Measurements from ENCODE around the gene MYL2. TPM values are rescaled to one million over a fixed set of nuclear protein-coding genes. Genes with fewer than 3 reads are reported as not detected.
A peak's percentile ranks its signal among the peaks of the same experiment; 100 is the strongest.

MYL2 gene
- total RNA-seq, 3 donors from 2014 or later (not counting 1 experiment from before 2014, with no cell fraction given) = not detected

DNA sequence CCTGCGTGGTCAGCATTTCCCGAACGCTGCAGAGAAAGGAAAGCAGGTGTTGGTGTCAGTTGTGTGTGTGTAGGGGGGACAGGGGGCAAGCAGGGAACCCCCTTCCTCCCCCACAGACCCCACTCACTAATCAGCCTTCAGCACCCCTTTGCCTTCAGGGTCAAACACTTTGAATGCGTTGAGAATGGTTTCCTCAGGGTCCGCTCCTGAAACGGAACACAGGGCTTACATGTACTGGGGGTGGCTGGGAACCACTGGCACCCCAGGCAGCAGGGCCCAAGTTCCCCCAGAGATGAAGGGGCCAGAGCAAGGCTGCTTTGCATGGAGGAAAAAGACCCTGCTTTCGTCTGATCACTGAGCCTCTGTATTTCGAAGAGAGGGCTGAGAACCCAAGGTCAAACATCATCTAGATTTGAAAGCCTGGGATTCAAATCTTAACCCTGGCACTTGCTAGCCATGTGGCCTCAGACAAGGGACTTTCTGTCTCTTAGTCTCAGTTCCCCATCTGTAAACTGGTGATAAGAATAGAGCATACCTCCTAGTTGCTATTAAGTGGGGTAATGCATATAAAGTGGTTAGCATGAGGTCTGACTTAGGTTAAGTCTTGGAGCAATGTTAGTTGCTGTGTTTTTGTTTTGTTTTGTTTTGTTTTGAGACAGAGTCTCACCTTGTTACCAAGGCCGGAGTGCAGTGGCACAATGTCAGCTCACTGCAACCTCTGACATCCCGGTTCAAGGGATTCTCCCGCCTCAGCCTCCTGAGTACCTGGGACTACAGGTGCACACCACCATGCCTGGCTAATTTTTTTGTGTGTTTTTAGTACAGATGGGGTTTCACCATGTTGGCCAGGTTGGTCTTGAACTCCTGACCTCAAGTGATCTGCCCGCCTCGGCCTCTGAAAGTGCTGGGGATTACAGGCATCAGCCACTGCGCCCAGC is 7.0 kb downstream of the MYL2 start:
- H3K27ac Mint-ChIP-seq = no peak overlapping the region
- 69% methylated on average over 11 of the region's 14 CpGs for WGBS (ENCODE audit: insufficient coverage)
- peak overlapping the region; percentile 52 for H3K27ac ChIP-seq (ENCODE audit: low read length)
- H3K9me3 Mint-ChIP-seq = no peaks in the 10 kb centered on the region
- intact Hi-C loops (cut with micrococcal nuclease) = no loop called here
- H3K4me3 Mint-ChIP-seq = no peak overlapping the region
- TF ChIP-seq, protein P1, sequence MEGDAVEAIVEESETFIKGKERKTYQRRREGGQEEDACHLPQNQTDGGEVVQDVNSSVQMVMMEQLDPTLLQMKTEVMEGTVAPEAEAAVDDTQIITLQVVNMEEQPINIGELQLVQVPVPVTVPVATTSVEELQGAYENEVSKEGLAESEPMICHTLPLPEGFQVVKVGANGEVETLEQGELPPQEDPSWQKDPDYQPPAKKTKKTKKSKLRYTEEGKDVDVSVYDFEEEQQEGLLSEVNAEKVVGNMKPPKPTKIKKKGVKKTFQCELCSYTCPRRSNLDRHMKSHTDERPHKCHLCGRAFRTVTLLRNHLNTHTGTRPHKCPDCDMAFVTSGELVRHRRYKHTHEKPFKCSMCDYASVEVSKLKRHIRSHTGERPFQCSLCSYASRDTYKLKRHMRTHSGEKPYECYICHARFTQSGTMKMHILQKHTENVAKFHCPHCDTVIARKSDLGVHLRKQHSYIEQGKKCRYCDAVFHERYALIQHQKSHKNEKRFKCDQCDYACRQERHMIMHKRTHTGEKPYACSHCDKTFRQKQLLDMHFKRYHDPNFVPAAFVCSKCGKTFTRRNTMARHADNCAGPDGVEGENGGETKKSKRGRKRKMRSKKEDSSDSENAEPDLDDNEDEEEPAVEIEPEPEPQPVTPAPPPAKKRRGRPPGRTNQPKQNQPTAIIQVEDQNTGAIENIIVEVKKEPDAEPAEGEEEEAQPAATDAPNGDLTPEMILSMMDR (IDR thresholded peaks at IDR 0.05) = no peak
- H3K36me3 Mint-ChIP-seq = no peaks in the 10 kb centered on the region
- H3K27me3 Mint-ChIP-seq (ENCODE audit: low read depth in 2 of 2) = peaks cover 0 to 6% of the 10 kb centered on the region in 2 donors
- no peak overlapping the region for H3K4me3 ChIP-seq (ENCODE audit: low read length)
- H3K4me1 ChIP-seq (ENCODE audit: control insufficient read depth, insufficient read depth, low read length) = peaks cover 6% of the 10 kb centered on the region
- H3K36me3 ChIP-seq (ENCODE audit: control insufficient read depth, insufficient read depth, low read length) = no peaks in the 10 kb centered on the region
- H3K9me3 ChIP-seq (ENCODE audit: control insufficient read depth, insufficient read depth, low read length) = no peaks in the 10 kb centered on the region
- no peaks in the 10 kb centered on the region for H3K4me1 Mint-ChIP-seq
- ATAC-seq (peak in 2 of 3 donors; percentile 21 to 33), DNase-seq (no peak)
- H3K27me3 ChIP-seq (ENCODE audit: control insufficient read depth, insufficient read depth, low read length) = no peaks in the 10 kb centered on the region

DNA sequence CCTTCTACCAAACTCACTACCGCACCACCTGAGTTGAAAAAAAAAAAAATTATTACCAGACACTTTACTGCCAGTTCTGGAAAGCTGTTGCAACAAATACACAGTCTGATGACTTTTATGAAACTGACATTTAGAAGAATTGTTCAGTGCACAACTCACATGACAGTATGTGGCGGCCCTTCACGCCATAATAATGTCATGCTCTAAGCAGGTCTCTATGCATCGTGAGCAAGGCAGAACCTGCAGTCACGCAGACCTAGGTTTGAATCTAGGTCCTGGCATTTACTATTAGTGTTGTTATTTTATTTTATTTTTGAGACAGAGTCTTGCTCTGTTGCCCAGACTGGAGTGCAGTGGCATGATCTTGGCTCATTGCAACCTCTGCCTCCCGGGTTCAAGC is 8.1 kb downstream of the MYL2 start:
- no peaks in the 10 kb centered on the region for H3K4me1 Mint-ChIP-seq
- H3K36me3 ChIP-seq (ENCODE audit: control insufficient read depth, insufficient read depth, low read length) = no peaks in the 10 kb centered on the region
- intact Hi-C loops (cut with micrococcal nuclease) = no loop called here
- no peaks in the 10 kb centered on the region for H3K9me3 ChIP-seq (ENCODE audit: control insufficient read depth, insufficient read depth, low read length)
- ATAC-seq = no peak
- WGBS (ENCODE audit: insufficient coverage) = 81% methylated on average over 6 of the region's 6 CpGs
- no peak overlapping the region for H3K4me3 ChIP-seq (ENCODE audit: low read length)
- DNase-seq = no peak
- H3K4me1 ChIP-seq (ENCODE audit: control insufficient read depth, insufficient read depth, low read length) = peaks cover 9% of the 10 kb centered on the region
- H3K9me3 Mint-ChIP-seq = no peaks in the 10 kb centered on the region
- no peak overlapping the region for H3K27ac ChIP-seq (ENCODE audit: low read length)
- no peaks in the 10 kb centered on the region for H3K36me3 Mint-ChIP-seq
- no peak overlapping the region for H3K27ac Mint-ChIP-seq
- H3K4me3 Mint-ChIP-seq = no peak overlapping the region
- H3K27me3 ChIP-seq (ENCODE audit: control insufficient read depth, insufficient read depth, low read length) = no peaks in the 10 kb centered on the region
- TF ChIP-seq, protein P1 (IDR thresholded peaks at IDR 0.05) = no peak
- peaks cover 0 to 7% of the 10 kb centered on the region in 2 donors for H3K27me3 Mint-ChIP-seq (ENCODE audit: low read depth in 2 of 2)

DNA sequence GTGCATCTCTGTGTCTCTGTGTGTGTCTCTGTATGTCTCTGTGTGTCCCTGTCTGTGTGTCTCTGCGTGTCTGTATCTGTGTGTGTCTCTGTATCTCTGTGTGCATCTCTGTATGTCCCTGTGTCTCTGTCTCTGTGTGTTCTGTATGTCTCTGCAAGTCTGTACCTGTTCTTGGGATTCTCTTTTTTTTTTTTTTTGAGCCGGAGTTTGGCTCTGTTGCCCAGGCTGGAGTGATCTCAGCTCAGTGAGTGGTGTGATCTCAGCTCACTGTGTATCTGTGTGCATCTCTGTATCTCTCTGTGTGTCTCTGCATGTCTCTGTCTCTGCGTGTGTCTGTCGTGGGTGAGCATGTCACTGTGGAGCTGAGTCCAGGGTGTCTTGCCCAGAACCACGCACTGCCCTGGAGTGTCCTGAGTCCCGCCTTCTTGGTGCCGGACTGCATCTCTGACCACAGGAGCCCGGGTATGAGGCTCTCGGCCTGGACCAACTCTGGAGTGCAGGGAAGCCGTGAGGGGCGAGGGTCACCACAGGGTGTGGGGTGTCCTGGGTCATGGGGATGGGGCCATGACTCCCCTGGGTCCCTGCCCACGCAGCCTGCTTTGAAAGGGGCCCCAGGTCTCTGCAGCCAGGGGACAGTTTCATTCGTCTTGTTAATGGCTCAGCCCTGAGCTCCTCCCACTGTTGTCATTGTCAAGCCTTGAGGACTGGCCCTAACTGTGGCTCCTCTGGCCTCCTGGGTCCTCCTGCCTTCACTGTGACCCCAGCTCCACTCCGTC is 11.8 kb downstream of the MYL2 start:
- no peak for ATAC-seq
- peaks cover 0 to 7% of the 10 kb centered on the region in 2 donors for H3K27me3 Mint-ChIP-seq (ENCODE audit: low read depth in 2 of 2)
- peaks cover 12% of the 10 kb centered on the region for H3K4me1 ChIP-seq (ENCODE audit: control insufficient read depth, insufficient read depth, low read length)
- TF ChIP-seq, protein P1 (IDR thresholded peaks at IDR 0.05) = no peak
- no peak overlapping the region for H3K4me3 Mint-ChIP-seq
- no peaks in the 10 kb centered on the region for H3K36me3 ChIP-seq (ENCODE audit: control insufficient read depth, insufficient read depth, low read length)
- no peaks in the 10 kb centered on the region for H3K9me3 ChIP-seq (ENCODE audit: control insufficient read depth, insufficient read depth, low read length)
- H3K36me3 Mint-ChIP-seq = no peaks in the 10 kb centered on the region
- H3K27ac Mint-ChIP-seq = no peak overlapping the region
- intact Hi-C loops (cut with micrococcal nuclease) = no loop called here
- no peaks in the 10 kb centered on the region for H3K27me3 ChIP-seq (ENCODE audit: control insufficient read depth, insufficient read depth, low read length)
- peaks cover 0 to 4% of the 10 kb centered on the region in 2 donors for H3K4me1 Mint-ChIP-seq
- 85% methylated on average over 14 of the region's 14 CpGs for WGBS (ENCODE audit: insufficient coverage)
- no peak overlapping the region for H3K27ac ChIP-seq (ENCODE audit: low read length)
- no peak overlapping the region for H3K4me3 ChIP-seq (ENCODE audit: low read length)
- H3K9me3 Mint-ChIP-seq = no peaks in the 10 kb centered on the region
- DNase-seq = no peak
